ENCODE measurements around the gene MNAT1. TPM values are rescaled to one million over a fixed set of nuclear protein-coding genes. Genes with fewer than 3 reads are reported as not detected.

The MNAT1 gene
- total RNA-seq, 1 donor from 2014 or later = 39.1 TPM

GRCh38 chr14:60753264-60754119 lies 18.9 kb downstream of the MNAT1 start:
- TF ChIP-seq CTCF (conservative IDR thresholded peaks at IDR 0.05) = no peak
- Mint-ChIP-seq H3K4me3 (no peak overlapping the region), H3K4me1 (no peaks in the 10 kb centered on the region), H3K27ac (ENCODE audit: unreplicated experiment) (no peak overlapping the region), H3K9me3 (no peaks in the 10 kb centered on the region), H3K27me3 (ENCODE audit: low read depth) (no peaks in the 10 kb centered on the region), H3K36me3 (ENCODE audit: low read depth) (no peaks in the 10 kb centered on the region)
- no peak for DNase-seq (ENCODE audit: low read depth, low spot score)

DNA sequence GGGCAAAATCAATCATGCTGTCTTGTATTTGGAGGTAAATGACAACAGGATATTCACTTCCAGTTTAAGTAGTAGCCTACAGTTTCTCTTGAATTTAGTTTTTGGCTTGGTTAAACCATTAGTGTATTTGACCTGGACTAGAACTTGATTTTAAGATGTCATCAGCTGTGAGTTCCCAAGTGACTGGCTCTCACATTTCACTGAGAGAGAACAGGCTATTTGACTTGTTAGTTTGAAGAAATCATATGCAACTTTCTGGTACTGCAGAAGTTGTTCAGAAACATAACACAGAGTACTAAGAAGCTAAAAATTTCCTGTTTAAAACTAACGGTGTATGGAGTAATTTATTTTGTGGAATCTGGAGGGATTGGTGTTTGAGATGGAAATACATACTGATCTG lies 22.3 kb downstream of the MNAT1 start:
- no peak overlapping the region for H3K4me3 Mint-ChIP-seq
- DNase-seq (ENCODE audit: low read depth, low spot score) = no peak
- H3K27ac Mint-ChIP-seq (ENCODE audit: unreplicated experiment) = no peak overlapping the region
- H3K9me3 Mint-ChIP-seq = no peaks in the 10 kb centered on the region
- no peaks in the 10 kb centered on the region for H3K27me3 Mint-ChIP-seq (ENCODE audit: low read depth)
- peaks cover 4% of the 10 kb centered on the region for H3K4me1 Mint-ChIP-seq
- no peak for TF ChIP-seq CTCF (conservative IDR thresholded peaks at IDR 0.05)
- H3K36me3 Mint-ChIP-seq (ENCODE audit: low read depth) = no peaks in the 10 kb centered on the region

DNA sequence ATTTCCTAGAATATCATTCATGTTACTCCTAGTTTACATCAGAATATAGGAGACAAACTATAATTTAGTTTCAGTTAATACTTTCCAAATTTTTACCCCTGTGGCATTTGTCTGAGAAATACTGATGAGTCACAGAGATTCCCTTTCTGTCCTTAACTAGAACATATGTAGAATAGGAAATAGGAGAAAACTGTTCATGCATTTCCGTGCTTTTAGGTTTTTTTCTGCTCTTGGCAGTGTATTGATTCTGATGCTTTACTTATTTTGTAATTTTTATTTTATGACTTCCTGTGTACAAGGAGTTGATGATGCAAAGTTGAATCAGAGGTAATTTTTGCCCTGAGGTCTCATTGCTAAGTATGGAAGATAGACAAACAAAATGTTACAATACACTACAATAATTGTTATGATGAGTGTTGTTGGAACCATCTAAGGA lies 23.0 kb downstream of the MNAT1 start:
- peaks cover 4% of the 10 kb centered on the region for H3K4me1 Mint-ChIP-seq
- H3K9me3 Mint-ChIP-seq = no peaks in the 10 kb centered on the region
- no peaks in the 10 kb centered on the region for H3K27me3 Mint-ChIP-seq (ENCODE audit: low read depth)
- no peak overlapping the region for H3K27ac Mint-ChIP-seq (ENCODE audit: unreplicated experiment)
- TF ChIP-seq CTCF (conservative IDR thresholded peaks at IDR 0.05) = no peak
- H3K36me3 Mint-ChIP-seq (ENCODE audit: low read depth) = no peaks in the 10 kb centered on the region
- no peak overlapping the region for H3K4me3 Mint-ChIP-seq
- DNase-seq (ENCODE audit: low read depth, low spot score) = no peak

- Mint-ChIP-seq H3K9me3 (no peaks in the 10 kb centered on the region), H3K27me3 (ENCODE audit: low read depth) (no peaks in the 10 kb centered on the region), H3K4me1 (peaks cover 4% of the 10 kb centered on the region), H3K36me3 (ENCODE audit: low read depth) (no peaks in the 10 kb centered on the region), H3K4me3 (no peak overlapping the region), H3K27ac (ENCODE audit: unreplicated experiment) (no peak overlapping the region)
- DNase-seq (ENCODE audit: low read depth, low spot score) = no peak
- no peak for TF ChIP-seq CTCF (conservative IDR thresholded peaks at IDR 0.05)
Observed at GRCh38 chr14:60758885-60759284, 24.3 kb downstream of the MNAT1 start.

- no peaks in the 10 kb centered on the region for H3K9me3 Mint-ChIP-seq
- TF ChIP-seq CTCF (conservative IDR thresholded peaks at IDR 0.05) = no peak
- DNase-seq (ENCODE audit: low read depth, low spot score) = no peak
- H3K27ac Mint-ChIP-seq (ENCODE audit: unreplicated experiment) = no peak overlapping the region
- H3K27me3 Mint-ChIP-seq (ENCODE audit: low read depth) = no peaks in the 10 kb centered on the region
- no peaks in the 10 kb centered on the region for H3K36me3 Mint-ChIP-seq (ENCODE audit: low read depth)
- H3K4me3 Mint-ChIP-seq = no peak overlapping the region
- H3K4me1 Mint-ChIP-seq = peaks cover 4% of the 10 kb centered on the region
Observed at GRCh38 chr14:60760209-60760608, 25.6 kb downstream of the MNAT1 start.

Measured in neural crest cell (in vitro differentiated cells).